K562 treated with DMSO at 1 percent for 4 hours (cell line): ENCODE results near the gene RNASE3. TPM values are rescaled to one million over a fixed set of nuclear protein-coding genes. Genes with fewer than 3 reads are reported as not detected.

Experiments used
- total RNA-seq: library from RNA; unstranded; fragments of 300-600 nt; gene quantifications from 2 replicates; pipeline ENCODE4 v1.2.3, GENCODE V29; 2022; ENCODE audit not compliant: insufficient read depth

RNASE3 gene
- not detected in 2 replicates for total RNA-seq

DNA sequence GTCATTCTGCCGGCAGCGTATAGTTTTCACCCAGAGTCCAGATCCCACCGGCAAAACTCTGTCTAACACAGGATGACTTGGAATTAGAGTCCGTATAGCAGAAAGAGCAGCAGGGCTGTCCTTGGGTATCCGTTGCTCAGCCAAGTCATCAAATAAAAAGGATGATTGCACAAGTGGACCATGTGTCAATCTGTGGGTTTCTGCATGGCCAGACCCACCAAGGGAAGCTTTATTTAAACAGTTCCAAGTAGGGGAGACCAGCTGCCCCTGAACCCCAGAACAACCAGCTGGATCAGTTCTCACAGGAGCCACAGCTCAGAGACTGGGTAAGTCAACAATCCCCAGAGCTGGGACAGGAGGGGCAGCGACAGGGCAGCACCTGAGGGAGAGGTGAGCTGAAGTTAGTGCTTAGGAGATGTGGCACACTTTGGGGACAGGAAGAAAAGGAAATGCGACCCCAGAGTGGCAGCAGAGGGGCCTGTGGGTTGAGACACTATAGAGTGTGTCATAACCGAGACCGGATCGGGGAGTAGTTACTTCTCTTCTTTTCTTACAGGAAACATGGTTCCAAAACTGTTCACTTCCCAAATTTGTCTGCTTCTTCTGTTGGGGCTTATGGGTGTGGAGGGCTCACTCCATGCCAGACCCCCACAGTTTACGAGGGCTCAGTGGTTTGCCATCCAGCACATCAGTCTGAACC, at the start of gene RNASE3:
Gene RNASE3, plus strand, starts transcription at position 260 of the 700 bp plus-strand sequence. Its CDS starts 302 bp downstream, at position 562.

Other genes starting within 250 kb of the RNASE3 start
- not detected in 2 replicates for gene OR6S1, start 249.7 kb upstream of the RNASE3 start, total RNA-seq
- gene RNASE4, start 206.8 kb upstream of the RNASE3 start, total RNA-seq: 0.80 and 4.6 TPM in 2 replicates
- 1.7 TPM in 1 of 2 replicates, not detected in the other for gene ANG, start 202.6 kb upstream of the RNASE3 start, total RNA-seq
- not detected in 2 replicates for gene EDDM3A, start 145.5 kb upstream of the RNASE3 start, total RNA-seq
- not detected in 2 replicates for gene EDDM3B, start 123.0 kb upstream of the RNASE3 start, total RNA-seq
- not detected in 2 replicates for gene RNASE6, start 110.1 kb upstream of the RNASE3 start, total RNA-seq
- gene RNASE1, start 88.5 kb upstream of the RNASE3 start, total RNA-seq: 20.2 and 38.3 TPM in 2 replicates
- not detected in 2 replicates for gene RNASE2, start 64.1 kb downstream of the RNASE3 start, total RNA-seq
- gene METTL17, start 98.6 kb downstream of the RNASE3 start, total RNA-seq: 65.2 and 77.8 TPM in 2 replicates
- gene SLC39A2, start 107.9 kb downstream of the RNASE3 start, total RNA-seq: not detected in 2 replicates
- gene NDRG2, start 133.7 kb downstream of the RNASE3 start, total RNA-seq: 81.3 and 141 TPM in 2 replicates
- gene TPPP2, start 138.8 kb downstream of the RNASE3 start, total RNA-seq: not detected in 2 replicates
- not detected in 2 replicates for gene RNASE13, start 143.4 kb downstream of the RNASE3 start, total RNA-seq
- gene RNASE7, start 151.0 kb downstream of the RNASE3 start, total RNA-seq: not detected in 2 replicates
- gene RNASE8, start 166.4 kb downstream of the RNASE3 start, total RNA-seq: not detected in 2 replicates
- 4.5 and 5.3 TPM in 2 replicates for gene ARHGEF40, start 178.9 kb downstream of the RNASE3 start, total RNA-seq
- gene ZNF219, start 207.3 kb downstream of the RNASE3 start, total RNA-seq: 17.2 and 24.1 TPM in 2 replicates
- not detected in 2 replicates for gene TMEM253, start 209.7 kb downstream of the RNASE3 start, total RNA-seq